ENCODE measurements around the gene DLGAP4.

The DLGAP4 gene

DNA sequence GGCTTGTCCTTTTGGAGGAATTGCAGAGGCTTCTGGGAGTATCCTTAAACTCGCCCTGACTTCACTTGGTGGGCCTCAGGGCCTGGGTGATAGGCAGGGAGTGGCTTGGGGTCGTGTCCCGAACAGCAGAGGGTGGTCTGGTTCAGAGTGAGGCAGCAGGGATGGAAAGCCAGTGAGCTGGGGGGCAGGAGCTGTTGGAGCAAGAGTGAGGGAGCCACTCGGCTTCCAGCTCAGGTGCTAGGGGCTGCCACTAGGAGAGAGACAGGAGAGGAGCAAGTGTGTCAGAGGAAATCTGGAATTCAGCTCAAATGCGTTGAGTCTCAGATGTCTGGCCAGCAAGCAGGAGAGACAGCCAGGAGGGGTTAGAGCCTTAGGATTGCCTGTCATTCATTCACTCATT lies 85.8 kb downstream of the DLGAP4 start:
- Histone ChIP-seq H3K27me3 (ENCODE audit: control insufficient read depth, insufficient read depth, low read length) (no peaks in the 10 kb centered on the region), H3K9me3 (ENCODE audit: control insufficient read depth, insufficient read depth, low read length) (no peaks in the 10 kb centered on the region), H3K27ac (ENCODE audit: low read depth, low read length) (peak overlapping the region; percentile 85), H3K4me3 (ENCODE audit: low read depth, low read length) (no peak overlapping the region), H3K36me3 (ENCODE audit: control insufficient read depth, insufficient read depth, low read length) (no peaks in the 10 kb centered on the region), H3K4me1 (ENCODE audit: control insufficient read depth, insufficient read depth, low read length) (peaks cover 15% of the 10 kb centered on the region), H3K9ac (ENCODE audit: low read depth, low read length) (no peak overlapping the region)

GRCh38 chr20:36392989-36393388 lies 86.8 kb downstream of the DLGAP4 start:
- Histone ChIP-seq H3K36me3 (ENCODE audit: control insufficient read depth, insufficient read depth, low read length) (no peaks in the 10 kb centered on the region), H3K9ac (ENCODE audit: low read depth, low read length) (no peak overlapping the region), H3K4me3 (ENCODE audit: low read depth, low read length) (no peak overlapping the region), H3K4me1 (ENCODE audit: control insufficient read depth, insufficient read depth, low read length) (peaks cover 15% of the 10 kb centered on the region), H3K27ac (ENCODE audit: low read depth, low read length) (no peak overlapping the region), H3K27me3 (ENCODE audit: control insufficient read depth, insufficient read depth, low read length) (no peaks in the 10 kb centered on the region), H3K9me3 (ENCODE audit: control insufficient read depth, insufficient read depth, low read length) (no peaks in the 10 kb centered on the region)

DNA sequence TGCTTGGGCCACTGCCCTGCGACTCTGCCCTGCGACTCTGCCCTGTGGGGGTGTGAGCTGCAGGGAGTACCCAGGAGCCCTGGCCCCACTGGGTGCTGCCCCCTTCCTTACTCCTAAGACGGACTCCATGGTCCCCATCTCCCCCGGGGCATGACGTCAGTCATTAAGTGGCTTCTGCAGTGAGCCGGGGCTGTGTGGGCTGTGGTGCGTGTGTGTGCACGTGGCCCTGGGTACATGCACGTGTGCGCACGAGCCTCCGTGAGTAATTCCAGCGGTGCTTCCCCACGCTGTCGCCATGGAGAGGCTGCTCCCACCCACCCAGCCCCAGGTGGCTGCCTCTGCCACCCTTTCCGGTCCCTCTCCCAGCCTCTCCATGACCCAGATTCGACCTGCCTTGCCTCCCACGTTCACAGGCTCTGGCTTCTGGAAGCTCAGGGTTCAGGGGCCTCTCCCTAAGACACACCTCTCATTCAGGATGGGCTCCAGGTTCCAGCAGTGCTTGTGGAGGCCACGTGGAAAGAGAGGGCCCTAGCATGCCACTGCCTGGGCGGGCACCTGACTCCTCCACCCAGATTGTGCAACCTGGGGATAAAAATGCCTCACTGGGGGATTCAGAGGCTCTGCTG lies 88.3 kb downstream of the DLGAP4 start:
- no peak overlapping the region for H3K4me3 ChIP-seq (ENCODE audit: low read depth, low read length)
- no peak overlapping the region for H3K9ac ChIP-seq (ENCODE audit: low read depth, low read length)
- no peaks in the 10 kb centered on the region for H3K9me3 ChIP-seq (ENCODE audit: control insufficient read depth, insufficient read depth, low read length)
- H3K4me1 ChIP-seq (ENCODE audit: control insufficient read depth, insufficient read depth, low read length) = peaks cover 15% of the 10 kb centered on the region
- no peaks in the 10 kb centered on the region for H3K36me3 ChIP-seq (ENCODE audit: control insufficient read depth, insufficient read depth, low read length)
- H3K27me3 ChIP-seq (ENCODE audit: control insufficient read depth, insufficient read depth, low read length) = no peaks in the 10 kb centered on the region
- H3K27ac ChIP-seq (ENCODE audit: low read depth, low read length) = no peak overlapping the region

DNA sequence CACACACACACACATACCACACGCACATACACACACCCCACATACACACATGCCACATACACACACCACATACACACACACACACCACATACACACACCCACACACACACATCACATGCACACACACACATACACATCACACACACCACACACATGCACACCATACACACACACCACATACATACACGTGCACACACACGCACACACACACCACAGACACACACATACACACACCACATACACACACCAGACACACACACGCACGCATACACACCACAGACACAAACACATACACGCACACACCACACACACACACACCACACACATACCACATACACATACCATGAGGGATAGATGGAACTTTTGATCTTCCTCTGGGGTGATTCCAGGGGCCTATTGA lies 90.2 kb downstream of the DLGAP4 start:
- Histone ChIP-seq H3K27ac (ENCODE audit: low read depth, low read length) (no peak overlapping the region), H3K4me1 (ENCODE audit: control insufficient read depth, insufficient read depth, low read length) (peaks cover 8% of the 10 kb centered on the region), H3K36me3 (ENCODE audit: control insufficient read depth, insufficient read depth, low read length) (no peaks in the 10 kb centered on the region), H3K9ac (ENCODE audit: low read depth, low read length) (no peak overlapping the region), H3K4me3 (ENCODE audit: low read depth, low read length) (no peak overlapping the region), H3K9me3 (ENCODE audit: control insufficient read depth, insufficient read depth, low read length) (no peaks in the 10 kb centered on the region), H3K27me3 (ENCODE audit: control insufficient read depth, insufficient read depth, low read length) (no peaks in the 10 kb centered on the region)

DNA sequence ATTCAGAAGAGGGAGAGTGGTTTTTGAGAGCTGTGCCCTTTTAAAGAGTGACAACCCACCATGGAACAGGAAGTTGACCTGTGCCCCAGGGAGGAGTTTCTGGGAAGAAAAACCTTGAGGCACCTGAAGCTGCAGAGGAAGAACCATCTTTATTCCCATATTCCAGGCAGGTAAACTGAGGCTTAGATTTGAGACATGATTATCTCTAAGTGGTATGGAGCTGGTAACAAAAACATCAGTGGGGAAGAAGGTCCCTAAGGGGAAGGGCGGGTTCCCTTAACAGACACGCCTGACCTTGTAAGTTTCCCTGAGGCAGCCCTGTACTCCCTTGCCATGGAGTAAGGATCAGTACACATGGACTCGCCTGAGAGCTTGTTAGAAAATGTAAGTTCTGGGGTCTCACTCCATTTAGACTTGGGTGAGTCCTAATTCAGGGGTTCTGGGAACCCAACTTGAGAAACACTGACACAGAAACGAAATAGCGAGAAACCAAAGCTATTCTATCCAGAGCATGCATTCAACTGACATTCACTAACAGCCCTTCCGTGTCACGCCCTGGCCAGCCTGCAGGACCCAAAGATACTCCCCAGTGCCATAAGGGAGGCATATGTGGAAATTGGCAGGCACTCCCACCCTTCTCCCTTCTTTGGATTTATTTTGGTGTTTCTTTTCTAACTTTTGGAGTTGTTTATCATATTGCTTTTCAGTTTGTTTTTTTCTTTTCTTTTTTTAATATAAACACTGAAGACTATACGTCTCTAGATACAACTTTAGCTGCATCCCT lies 90.9 kb downstream of the DLGAP4 start:
- Histone ChIP-seq H3K4me1 (ENCODE audit: control insufficient read depth, insufficient read depth, low read length) (peaks cover 2% of the 10 kb centered on the region; the same call in 1 of the 2 replicates), H3K36me3 (ENCODE audit: control insufficient read depth, insufficient read depth, low read length) (no peaks in the 10 kb centered on the region), H3K9me3 (ENCODE audit: control insufficient read depth, insufficient read depth, low read length) (no peaks in the 10 kb centered on the region), H3K27me3 (ENCODE audit: control insufficient read depth, insufficient read depth, low read length) (no peaks in the 10 kb centered on the region), H3K27ac (ENCODE audit: low read depth, low read length) (no peak overlapping the region), H3K4me3 (ENCODE audit: low read depth, low read length) (no peak overlapping the region), H3K9ac (ENCODE audit: low read depth, low read length) (no peak overlapping the region)

DNA sequence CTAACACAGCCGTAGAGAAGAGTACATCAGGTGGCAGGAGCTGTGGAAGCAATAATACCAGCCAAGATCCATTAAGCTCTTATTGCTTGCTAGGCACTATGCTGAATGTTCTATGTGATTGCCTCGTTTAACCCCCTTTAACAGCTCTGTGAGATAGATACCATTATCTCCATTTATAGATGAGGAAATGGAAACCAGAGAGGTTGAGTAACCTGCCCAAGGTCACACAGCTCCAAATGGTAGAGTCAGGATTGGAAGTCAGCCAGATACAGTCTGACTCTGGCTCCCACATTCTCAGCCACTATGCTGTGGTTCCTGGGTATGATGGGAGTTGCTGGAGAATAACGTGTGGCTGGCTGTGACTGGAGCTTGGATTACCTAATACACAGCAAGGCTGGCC lies 92.4 kb downstream of the DLGAP4 start:
- no peaks in the 10 kb centered on the region for H3K36me3 ChIP-seq (ENCODE audit: control insufficient read depth, insufficient read depth, low read length)
- no peak overlapping the region for H3K4me3 ChIP-seq (ENCODE audit: low read depth, low read length)
- H3K27ac ChIP-seq (ENCODE audit: low read depth, low read length) = no peak overlapping the region
- no peak overlapping the region for H3K9ac ChIP-seq (ENCODE audit: low read depth, low read length)
- peaks cover 2% of the 10 kb centered on the region; the same call in 1 of the 2 replicates for H3K4me1 ChIP-seq (ENCODE audit: control insufficient read depth, insufficient read depth, low read length)
- H3K27me3 ChIP-seq (ENCODE audit: control insufficient read depth, insufficient read depth, low read length) = no peaks in the 10 kb centered on the region
- no peaks in the 10 kb centered on the region for H3K9me3 ChIP-seq (ENCODE audit: control insufficient read depth, insufficient read depth, low read length)

DNA sequence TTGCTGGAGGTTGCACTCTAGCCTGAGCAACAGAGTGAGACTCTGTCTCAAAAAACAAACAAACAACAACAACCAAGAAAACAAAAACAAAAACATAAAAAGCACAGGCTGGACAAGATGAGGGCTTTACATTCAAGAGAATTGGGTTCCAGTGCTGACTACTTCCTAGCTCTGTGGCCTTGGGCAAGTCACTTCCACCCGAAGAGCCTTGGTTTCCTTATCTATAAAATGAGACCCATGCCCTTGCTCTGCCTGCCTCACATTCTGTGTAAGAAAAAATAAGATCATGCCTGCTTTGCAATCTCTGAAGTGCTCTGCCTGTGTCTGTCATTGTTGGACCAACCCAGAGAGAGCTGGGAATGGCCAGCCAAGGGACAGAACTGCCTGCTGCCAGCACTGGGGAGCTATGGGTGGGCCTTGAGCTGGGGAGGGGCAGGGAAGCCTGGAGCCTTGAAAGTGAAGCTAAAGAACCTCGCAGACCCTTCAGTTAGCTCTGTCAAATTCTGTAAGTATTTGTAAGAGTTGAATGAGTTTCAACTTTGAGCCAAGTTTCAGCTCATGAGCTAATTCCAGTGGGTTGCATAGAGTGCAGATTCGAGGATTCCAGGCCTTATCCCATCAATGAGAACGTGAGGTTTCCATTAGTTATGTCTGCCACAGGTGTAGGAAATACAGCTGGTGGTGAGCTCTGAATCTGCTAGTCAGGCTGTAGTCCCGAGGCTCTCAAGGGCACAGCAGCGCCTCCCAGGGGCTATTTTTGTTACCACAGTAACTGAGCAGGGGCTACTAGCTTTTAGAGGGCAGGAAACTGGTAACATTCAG lies 93.2 kb downstream of the DLGAP4 start:
- H3K27me3 ChIP-seq (ENCODE audit: control insufficient read depth, insufficient read depth, low read length) = no peaks in the 10 kb centered on the region

GRCh38 chr20:36399969-36400545 lies 93.9 kb downstream of the DLGAP4 start:
- Histone ChIP-seq H3K4me1 (ENCODE audit: control insufficient read depth, insufficient read depth, low read length) (peaks cover 2% of the 10 kb centered on the region; the same call in 1 of the 2 replicates), H3K27ac (ENCODE audit: low read depth, low read length) (no peak overlapping the region), H3K4me3 (ENCODE audit: low read depth, low read length) (no peak overlapping the region), H3K9ac (ENCODE audit: low read depth, low read length) (no peak overlapping the region), H3K36me3 (ENCODE audit: control insufficient read depth, insufficient read depth, low read length) (no peaks in the 10 kb centered on the region), H3K27me3 (ENCODE audit: control insufficient read depth, insufficient read depth, low read length) (no peaks in the 10 kb centered on the region), H3K9me3 (ENCODE audit: control insufficient read depth, insufficient read depth, low read length) (no peaks in the 10 kb centered on the region)

More for the DNA sequence above, 93.2 kb downstream of the DLGAP4 start:
- no peaks in the 10 kb centered on the region for H3K36me3 ChIP-seq (ENCODE audit: control insufficient read depth, insufficient read depth, low read length)
- H3K27ac ChIP-seq (ENCODE audit: low read depth, low read length) = no peak overlapping the region
- no peaks in the 10 kb centered on the region for H3K9me3 ChIP-seq (ENCODE audit: control insufficient read depth, insufficient read depth, low read length)
- peaks cover 2% of the 10 kb centered on the region; the same call in 1 of the 2 replicates for H3K4me1 ChIP-seq (ENCODE audit: control insufficient read depth, insufficient read depth, low read length)
- H3K9ac ChIP-seq (ENCODE audit: low read depth, low read length) = no peak overlapping the region
- H3K4me3 ChIP-seq (ENCODE audit: low read depth, low read length) = no peak overlapping the region

DNA sequence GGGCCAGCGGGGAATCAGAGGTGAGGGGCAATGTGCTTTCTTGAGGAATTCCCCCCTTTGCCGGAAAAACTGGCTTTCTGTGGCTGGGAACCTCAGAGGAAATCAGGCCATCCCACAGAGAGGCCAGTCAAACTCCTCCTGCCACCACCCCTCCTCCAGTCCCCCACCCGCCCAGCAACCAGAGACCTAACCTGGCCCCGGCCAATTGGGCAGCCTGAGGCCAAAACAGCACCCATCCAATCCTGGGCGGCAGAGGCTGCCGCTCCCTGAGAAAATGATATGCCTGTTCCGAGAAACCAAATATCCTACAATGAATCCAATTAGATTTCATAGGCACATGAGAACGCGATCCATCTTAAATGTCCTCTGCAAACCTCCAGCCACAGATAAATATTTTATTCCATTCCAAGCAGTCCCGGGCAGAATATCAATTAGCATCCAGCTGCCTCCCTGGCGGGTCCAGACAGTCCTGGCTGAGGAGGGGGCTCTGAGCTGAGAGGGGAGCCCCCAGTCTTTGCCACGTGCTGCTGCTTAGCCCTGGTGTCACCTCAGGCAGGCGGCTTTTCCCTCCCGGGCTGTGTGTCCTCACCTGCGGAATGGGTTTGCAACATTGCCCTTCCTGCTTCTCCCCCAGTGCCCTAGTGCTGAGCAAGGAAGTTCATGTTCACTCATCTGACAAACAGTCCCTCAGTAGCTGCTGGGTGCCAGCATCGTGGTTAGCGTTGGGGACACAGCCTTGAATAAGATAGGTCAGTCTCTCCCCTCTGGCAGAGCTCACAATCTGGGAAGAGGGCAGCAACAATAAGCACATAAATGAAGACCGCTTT lies 95.0 kb downstream of the DLGAP4 start:
- H3K27me3 ChIP-seq (ENCODE audit: control insufficient read depth, insufficient read depth, low read length) = no peaks in the 10 kb centered on the region
- H3K36me3 ChIP-seq (ENCODE audit: control insufficient read depth, insufficient read depth, low read length) = no peaks in the 10 kb centered on the region
- no peaks in the 10 kb centered on the region for H3K9me3 ChIP-seq (ENCODE audit: control insufficient read depth, insufficient read depth, low read length)
- no peak overlapping the region for H3K4me3 ChIP-seq (ENCODE audit: low read depth, low read length)
- no peak overlapping the region for H3K9ac ChIP-seq (ENCODE audit: low read depth, low read length)
- H3K4me1 ChIP-seq (ENCODE audit: control insufficient read depth, insufficient read depth, low read length) = peaks cover 2% of the 10 kb centered on the region; the same call in 1 of the 2 replicates
- H3K27ac ChIP-seq (ENCODE audit: low read depth, low read length) = no peak overlapping the region

DNA sequence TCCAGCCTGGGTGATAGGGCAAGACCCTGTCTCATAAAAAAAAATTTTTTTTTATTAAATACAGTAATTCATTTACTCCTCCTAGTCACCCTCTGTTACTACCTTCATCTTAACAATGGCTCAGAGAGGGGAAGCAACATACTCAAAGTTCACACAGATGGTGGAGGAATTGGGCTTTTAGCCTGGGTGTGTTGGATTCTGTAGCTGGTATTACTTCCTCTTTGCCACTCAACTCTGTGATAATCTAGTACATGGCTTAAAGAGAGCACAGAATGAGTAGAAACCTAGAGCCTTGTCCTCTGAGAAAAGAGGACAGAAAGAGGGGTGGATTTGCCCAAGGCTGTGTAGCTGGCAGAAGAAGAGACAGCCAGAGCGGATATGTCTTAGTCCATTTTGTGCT lies 96.6 kb downstream of the DLGAP4 start:
- Histone ChIP-seq H3K9me3 (ENCODE audit: control insufficient read depth, insufficient read depth, low read length) (no peaks in the 10 kb centered on the region), H3K4me3 (ENCODE audit: low read depth, low read length) (no peak overlapping the region), H3K36me3 (ENCODE audit: control insufficient read depth, insufficient read depth, low read length) (no peaks in the 10 kb centered on the region), H3K4me1 (ENCODE audit: control insufficient read depth, insufficient read depth, low read length) (peaks cover 2% of the 10 kb centered on the region; the same call in 1 of the 2 replicates), H3K9ac (ENCODE audit: low read depth, low read length) (no peak overlapping the region), H3K27ac (ENCODE audit: low read depth, low read length) (no peak overlapping the region), H3K27me3 (ENCODE audit: control insufficient read depth, insufficient read depth, low read length) (no peaks in the 10 kb centered on the region)

Measured in HUES48 (cell line).